ENCODE measurements around the gene NTNG1.

DNA sequence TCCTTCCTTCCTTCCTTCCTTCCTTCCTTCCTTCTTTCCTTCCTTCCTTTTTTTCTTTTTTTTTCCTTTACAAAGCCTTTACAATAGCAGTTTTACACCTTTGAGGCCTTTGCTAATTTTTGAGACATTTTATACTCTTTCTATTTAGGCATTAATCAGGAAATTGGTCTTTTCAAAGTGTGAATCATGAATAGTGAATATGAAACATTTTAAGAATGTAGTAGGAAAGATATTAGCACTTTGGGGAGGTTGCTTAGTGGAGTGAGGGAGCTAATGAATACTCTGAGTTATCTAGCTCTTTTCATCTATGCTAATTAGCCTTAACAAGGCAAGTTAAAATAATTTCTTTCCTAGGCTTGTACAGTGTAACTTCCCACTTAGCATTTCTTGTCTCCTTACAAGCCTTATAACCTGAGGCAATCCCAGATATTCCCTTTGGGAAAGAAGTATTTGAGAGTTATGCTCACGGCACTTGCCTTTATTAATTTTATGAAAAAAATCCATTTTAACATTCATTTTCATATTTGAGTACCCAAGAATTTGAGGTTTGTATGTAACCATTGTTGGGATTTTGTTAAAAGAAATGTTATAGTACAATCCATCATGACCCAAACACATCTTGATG, 122.6 kb downstream of the NTNG1 start:
- no peak for TF ChIP-seq EZH2 (IDR thresholded peaks at IDR 0.05)
- no peak for TF ChIP-seq CTCF (IDR thresholded peaks at IDR 0.05)
- no peak for TF ChIP-seq EZH2phosphoT487 (IDR thresholded peaks at IDR 0.05)

Data from neural progenitor cell (in vitro differentiated cells).